Peyer's patch (tissue), 4 donors: ENCODE measurements around the gene UAP1.
"Not testable (repeated sequence)": the region's sequence is repeated elsewhere in the genome, so short reads cannot be mapped to it uniquely, and the experiment has no call there.

Source experiments
- POLR2A ChIP-seq, 2 donors: fragments of 450-650 bp; IDR thresholded peaks; one replicate each; pipeline ENCODE4 v1.5.1; 2017; ENCODE audit warnings: antibody characterized with exemption in 2 of 2, mild to moderate bottlenecking in 2 of 2, moderate library complexity in 2 of 2
- TF ChIP-seq, protein P1 (sequence below), 6 experiments: fragments of 450-650 bp in 4 of 6; fragments of 200-600 bp in 2 of 6; sonication (generic) in 1 of 6; IDR thresholded peaks; one replicate each; pipeline ENCODE4 v1.5.1; 2017 to 2019; ENCODE audit warnings: antibody characterized with exemption in 6 of 6, mild to moderate bottlenecking in 3 of 6, moderate library complexity in 1 of 6

DNA sequence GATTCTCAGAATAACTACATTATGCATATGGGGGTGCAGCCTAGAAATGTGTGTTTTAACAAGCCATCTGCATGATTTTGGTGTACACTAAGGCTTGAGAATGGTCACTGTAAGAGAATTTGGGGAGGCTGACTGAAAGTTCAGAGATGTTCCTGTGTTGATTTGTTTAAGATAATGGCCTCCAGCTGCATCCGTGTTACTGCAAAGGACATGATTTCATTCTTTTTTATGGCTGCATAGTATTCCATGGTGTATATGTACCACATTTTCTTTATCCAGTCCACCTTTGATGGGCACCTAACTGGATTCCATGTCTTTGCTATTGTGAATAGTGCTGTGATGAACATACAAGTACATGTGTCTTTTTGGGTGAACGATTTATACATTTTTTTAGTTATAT, 41.6 kb downstream of the UAP1 start:
- TF ChIP-seq, protein P1, sequence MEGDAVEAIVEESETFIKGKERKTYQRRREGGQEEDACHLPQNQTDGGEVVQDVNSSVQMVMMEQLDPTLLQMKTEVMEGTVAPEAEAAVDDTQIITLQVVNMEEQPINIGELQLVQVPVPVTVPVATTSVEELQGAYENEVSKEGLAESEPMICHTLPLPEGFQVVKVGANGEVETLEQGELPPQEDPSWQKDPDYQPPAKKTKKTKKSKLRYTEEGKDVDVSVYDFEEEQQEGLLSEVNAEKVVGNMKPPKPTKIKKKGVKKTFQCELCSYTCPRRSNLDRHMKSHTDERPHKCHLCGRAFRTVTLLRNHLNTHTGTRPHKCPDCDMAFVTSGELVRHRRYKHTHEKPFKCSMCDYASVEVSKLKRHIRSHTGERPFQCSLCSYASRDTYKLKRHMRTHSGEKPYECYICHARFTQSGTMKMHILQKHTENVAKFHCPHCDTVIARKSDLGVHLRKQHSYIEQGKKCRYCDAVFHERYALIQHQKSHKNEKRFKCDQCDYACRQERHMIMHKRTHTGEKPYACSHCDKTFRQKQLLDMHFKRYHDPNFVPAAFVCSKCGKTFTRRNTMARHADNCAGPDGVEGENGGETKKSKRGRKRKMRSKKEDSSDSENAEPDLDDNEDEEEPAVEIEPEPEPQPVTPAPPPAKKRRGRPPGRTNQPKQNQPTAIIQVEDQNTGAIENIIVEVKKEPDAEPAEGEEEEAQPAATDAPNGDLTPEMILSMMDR (IDR thresholded peaks at IDR 0.05), result not testable (repeated sequence)
- not testable (repeated sequence) for TF ChIP-seq POLR2A (IDR thresholded peaks at IDR 0.05)
